CD4-positive, alpha-beta T cell treated with Interferon gamma for 1 hour (primary cell): ENCODE data around the gene SLC30A10.
"Not testable (repeated sequence)": the region's sequence is repeated elsewhere in the genome, so short reads cannot be mapped to it uniquely, and the experiment has no call there.

Experiments
- DNase-seq: peaks from one replicate; pipeline ENCODE4 v3.0.0-alpha.2; 2020

Gene SLC30A10

DNA sequence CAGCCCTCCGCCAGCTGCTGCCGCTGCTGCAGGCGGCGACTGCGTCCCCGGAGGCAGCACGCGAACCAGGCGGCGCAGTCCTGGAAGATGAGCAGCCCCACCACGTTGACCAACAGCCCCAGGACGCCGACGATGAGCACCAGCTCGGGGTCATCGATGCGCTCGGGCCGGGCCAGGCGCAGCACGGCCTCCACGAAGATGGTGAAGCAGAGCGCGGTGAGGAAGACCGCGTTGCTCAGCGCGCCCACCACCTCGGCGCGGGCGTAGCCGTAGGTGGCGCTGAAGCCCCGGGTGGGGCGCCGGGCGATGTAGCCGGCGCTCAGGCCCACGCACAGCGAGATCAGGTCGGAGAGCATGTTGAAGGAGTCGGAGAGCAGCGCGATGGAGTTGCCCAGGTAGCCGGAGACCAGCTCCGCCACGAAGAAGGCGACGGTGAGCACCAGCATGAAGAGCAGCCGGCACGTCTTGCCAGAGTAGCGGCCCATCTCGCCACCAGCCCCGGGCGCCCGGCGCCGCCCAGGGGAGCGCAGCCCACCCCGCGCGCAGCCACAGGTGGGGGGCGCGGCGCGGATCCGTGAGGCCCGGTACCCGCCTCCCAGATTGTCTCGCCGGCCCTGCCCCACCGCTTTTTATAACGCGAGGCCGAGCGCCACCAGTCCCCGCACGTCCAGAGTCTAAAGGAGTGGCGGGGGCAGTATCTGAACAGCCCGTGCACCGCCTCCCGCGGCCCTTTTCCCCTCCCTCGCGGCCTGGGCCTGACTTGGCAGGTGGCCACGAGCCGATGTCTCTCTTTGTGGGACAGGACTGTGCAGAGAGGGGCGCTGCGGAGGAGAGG, at the start of gene SLC30A10:
SLC30A10 (minus strand) TSS at position 602 of the 835 bp plus-strand sequence; CDS start at position 485, 117 bp downstream.
- DNase-seq, result no peak

- DNase-seq, result no peak
Observed at GRCh38 chr1:219973213-219973612, 44.9 kb upstream of the SLC30A10 start.

DNA sequence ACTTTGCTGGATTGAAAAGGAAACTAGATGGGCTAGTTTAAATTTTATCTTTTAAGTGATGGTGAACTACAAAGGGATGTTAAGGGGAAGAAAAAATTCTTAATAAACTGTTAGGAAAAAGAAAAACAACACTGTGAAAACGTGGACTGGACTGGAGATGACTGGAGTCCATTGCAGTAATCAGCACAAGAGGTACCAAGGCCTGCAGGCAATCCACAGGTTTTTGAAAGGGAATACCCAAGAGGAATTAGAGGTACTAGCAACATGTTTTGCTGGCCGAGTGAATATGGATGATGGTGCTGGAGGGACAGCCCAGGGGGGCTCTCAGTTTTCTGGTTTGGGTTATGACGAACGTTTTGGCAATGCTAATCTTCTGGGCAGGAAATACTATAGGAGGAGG, 39.0 kb upstream of the SLC30A10 start:
- no peak for DNase-seq

- DNase-seq, result no peak
Observed at GRCh38 chr1:219966071-219966349, 37.7 kb upstream of the SLC30A10 start.

DNA sequence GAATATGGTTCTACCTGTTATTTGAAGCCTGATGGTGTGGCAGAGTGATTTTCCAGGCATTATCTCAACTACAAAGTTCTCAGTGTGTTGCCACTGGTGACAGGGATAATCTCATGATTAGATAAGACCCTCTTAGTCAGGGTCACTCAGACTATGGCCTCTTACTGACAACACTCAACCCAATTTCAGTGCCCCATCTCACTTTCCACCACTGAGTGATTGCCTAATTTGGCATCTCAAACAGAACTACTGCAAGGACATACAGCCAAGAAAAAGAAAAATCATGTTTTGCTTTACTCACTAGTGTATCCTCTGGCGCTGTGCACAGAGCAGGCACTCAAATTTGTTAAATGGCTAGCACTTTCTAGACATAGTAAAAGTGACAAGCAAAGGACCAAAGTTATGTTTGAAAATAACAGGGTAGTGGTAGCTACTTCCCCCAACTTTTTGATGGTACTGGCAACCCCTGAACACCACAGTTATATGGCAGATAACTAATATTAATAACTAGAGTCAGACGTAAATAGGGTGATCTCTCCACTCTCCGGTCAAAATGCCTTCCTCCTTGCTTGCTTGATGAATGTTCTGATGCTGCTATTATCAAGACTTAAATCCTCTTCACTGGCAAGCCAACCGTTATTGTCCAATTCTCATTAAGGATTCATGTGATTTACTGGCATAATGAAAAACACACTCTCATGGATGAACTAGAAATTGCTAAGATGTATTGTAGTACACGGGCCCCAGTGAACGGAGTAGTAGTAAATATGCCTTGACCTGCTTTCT, 37.1 kb upstream of the SLC30A10 start:
- no peak for DNase-seq

GRCh38 chr1:219963432-219963831, 35.1 kb upstream of the SLC30A10 start:
- DNase-seq, result no peak

DNA sequence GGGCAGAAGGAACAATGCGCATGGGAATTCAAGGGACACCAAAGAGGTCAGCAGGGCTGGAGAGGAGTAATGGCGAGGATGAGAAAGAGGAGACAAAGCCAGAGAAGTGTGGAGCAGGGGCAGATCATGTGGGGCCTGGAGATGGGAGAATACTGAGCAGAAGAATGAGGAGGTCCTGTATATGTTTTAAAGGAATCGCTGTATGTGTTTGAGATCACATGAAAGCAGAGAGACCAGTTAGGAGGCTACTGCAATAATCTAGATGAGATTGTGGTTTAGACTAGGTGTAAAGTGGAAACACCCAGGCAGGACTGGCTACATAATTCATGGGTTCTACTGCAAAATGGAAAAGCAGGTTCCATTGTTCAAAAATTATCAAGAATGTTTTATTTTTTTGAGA, 33.3 kb upstream of the SLC30A10 start:
- no peak for DNase-seq

DNA sequence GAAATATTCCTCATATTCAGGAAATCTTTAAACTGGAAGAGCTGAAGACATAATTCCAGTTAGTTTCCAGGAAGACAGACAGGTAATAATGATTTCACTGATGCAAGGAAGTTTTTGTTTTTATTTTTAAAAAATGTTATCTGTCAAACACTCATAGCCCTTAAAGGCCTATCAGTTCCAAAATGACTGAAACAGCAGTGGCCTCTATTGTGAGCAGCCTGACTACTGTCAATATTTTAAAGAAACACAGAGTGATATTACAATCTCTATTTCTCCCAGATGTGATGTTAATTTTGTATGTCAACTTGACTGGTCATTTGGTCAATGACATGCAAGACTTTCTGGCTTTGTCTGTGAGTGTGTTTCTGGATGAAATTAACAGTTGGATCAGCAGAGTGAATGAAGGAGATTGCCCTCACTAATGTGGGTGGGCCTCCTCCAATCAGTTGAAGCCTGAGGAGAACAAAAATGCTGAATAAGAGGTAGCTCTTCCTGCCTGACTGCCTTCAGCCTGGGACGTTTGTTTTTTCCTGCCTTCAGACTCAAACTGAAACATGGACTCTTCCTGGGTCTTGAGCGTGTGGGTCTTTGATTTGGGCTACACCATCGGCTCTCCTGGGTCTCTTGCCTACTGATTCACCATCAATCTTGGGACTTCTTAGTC, 31.3 kb upstream of the SLC30A10 start:
- no peak for DNase-seq

DNA sequence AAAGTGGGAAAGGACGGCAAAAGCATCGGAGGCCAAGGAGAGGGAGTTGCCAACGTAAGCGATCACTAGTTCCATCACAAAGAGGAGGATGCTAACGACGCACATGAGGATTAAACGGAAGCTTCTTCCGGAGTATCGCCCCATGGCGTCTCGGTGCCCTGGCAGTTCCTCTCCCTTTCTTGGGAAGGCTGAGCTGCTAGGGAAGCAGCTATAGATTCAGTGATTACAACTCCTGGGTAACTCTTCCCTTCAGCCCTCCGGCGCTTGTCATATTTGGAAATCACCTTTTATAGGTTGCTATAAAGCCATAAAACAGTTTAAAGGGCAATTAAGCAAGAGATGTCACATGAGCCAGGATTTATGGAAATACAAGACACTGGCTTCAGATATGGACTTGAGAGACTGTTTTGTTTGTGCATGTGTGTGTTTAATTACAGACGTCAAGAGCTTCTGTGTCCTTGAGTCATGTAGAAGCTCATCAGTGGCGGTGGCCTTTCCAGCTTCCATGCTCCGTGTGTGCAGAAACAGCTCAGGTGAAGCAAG, 30.6 kb upstream of the SLC30A10 start:
- no peak for DNase-seq

DNA sequence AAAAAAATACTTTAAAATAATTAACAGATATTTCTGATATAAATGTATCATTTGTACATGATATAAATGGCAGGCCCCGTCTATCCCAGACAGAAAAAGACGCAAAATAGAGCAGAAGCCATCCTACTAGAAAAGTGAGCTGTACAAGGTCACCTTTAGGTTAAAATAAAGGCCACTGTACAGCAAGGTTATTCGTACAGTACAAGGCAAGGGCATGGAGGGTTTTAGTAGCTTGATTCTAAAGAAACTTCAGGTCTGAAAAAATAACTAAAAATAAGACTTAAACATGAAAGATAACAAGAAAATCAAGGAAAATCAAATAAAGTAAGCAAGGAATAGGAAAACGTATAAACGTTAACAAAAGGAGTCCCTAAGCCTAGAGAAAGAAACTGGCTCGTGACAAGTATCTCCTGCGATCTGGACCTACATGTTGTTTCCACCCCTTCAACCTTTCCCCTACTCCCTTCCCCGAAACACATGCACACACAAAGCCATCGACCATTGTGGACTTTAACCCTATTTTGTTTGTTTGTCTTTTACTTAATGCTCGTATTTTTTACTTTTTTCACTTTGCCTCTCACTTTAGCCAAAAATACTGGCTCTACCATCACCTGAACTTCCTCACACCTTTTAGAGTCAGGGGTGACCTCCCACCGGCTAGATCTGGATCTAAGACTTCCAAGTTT, 26.5 kb upstream of the SLC30A10 start:
- no peak for DNase-seq

- no peak for DNase-seq
Observed at GRCh38 chr1:219954052-219954451, 25.7 kb upstream of the SLC30A10 start.

DNA sequence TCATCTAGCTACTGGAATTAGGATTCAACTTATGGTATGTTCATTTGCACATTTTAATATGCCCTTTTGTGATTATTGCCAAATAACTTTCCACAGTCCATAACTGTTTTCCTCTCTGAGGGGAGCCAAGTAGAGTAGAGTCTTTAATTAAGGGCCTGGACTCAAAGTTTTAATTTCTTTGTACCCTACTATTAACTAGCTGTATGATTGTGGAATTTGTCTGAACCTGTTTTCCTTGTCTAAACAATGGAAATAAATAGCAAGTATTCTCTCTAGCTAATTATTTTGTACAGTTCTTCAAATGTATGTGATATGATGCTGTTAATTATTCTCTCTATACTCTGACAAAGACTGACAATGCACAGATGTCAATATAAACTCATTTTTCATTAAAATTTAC, 24.0 kb upstream of the SLC30A10 start:
- DNase-seq, result no peak

DNA sequence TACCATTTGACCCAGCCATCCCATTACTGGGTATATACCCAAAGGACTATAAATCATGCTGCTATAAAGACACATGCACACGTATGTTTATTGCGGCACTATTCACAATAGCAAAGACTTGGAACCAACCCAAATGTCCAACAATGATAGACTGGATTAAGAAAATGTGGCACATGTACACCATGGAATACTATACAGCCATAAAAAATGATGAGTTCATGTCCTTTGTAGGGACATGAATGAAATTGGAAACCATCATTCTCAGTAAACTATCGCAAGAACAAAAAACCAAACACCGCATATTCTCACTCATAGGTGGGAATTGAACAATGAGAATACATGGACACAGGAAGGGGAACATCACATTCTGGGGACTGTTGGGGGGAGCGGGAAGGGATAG, 20.9 kb upstream of the SLC30A10 start:
- not testable (repeated sequence) for DNase-seq

DNA sequence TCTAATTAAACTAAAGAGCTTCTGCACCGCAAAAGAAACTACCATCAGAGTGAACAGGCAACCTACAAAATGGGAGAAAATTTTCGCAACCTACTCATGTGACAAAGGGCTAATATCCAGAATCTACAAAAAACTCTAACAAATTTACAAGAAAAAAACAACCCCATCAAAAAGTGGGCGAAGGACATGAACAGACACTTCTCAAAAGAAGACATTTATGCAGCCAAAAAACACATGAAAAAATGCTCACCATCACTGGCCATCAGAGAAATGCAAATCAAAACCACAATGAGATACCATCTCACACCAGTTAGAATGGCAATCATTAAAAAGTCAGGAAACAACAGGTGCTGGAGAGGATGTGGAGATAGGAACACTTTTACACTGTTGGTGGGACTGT, 20.4 kb upstream of the SLC30A10 start:
- DNase-seq, result not testable (repeated sequence)

GRCh38 chr1:219945795-219946194, 17.4 kb upstream of the SLC30A10 start:
- DNase-seq, result no peak

DNA sequence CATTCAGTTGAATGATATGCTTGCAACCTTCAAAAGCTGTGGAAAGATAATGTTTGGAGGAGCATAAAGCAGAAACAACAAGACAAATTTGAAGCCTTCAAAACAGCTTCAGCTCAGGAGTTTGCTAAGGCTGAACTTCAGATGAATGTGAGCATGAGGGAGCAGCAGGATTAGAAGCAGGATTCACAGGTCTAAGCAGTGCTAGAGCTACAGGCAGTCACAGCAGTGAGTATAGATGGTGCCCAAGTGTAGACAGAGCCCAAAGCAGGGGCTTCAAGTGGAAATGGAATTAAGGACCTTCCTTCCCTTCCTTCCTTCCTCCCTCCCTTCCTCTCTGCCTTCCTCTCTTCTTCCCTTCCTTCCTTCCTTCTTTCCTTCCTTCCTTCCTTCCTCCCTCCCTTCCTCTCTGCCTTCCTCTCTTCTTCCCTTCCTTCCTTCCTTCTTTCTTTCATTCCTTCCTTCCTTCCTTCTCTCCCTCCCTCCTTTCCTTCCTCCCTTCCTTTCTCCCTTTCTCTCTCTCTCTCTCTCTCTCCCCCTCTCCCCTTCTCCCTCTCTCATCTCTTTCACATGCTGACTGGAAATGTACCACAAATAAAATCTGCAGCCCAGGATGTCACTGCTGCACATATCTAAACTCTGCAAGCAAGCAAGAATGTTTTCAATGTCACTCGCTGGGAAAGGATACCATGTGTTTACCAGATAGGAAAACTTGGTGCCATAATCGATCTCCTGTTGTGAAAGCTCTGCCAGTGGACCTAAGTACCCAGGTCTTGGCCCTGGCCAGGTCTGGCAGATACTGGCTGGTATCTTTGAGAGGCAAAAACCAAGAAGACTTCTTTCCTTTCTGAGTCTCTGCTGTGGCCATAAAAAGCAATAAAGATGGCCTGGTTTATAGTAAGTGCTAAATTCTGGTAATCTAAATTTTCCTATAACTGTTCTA, 13.1 kb upstream of the SLC30A10 start:
- DNase-seq, result no peak

DNA sequence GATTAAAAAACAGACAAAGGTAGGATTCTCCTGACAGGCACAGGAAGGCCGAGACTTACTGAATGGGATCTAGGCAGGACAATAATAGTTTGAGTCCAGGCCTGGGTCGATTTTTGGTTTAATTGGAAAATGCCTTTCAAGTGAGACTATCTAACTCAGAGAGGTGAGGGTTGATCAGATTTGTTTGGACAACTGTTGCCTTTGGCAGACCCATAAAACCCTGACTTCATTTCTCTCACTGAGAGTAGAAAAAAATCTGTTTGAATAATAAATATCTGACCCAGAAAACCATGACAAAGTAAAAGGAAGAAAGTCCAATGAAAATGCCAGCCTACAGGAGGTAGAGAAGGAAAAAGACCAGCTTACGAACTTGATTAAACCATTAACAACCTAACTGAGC, 12.3 kb upstream of the SLC30A10 start:
- no peak for DNase-seq

DNA sequence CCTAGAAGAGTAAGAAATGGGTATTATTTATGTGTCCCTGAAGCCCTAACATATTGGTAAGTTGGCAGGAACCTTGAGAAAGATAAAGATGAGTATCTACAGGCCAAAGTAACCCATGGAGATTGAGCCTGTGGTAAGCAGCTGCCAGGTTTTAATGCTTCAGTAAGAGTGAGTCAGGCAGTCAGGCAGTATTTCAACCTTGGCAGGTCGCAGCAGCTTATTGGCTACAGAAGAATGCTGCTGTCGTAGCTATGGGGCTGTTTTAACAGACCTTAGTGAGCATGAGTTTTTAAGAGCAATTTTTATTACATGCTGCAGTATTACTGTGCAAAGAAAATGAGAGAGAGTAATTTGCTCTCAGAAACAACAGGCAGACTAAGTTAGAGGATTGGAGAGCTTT, 10.3 kb upstream of the SLC30A10 start:
- no peak for DNase-seq

- not testable (repeated sequence) for DNase-seq
Observed at GRCh38 chr1:219933763-219934162, 5.4 kb upstream of the SLC30A10 start.

- DNase-seq, result no peak
Observed at GRCh38 chr1:219931033-219931432, 2.7 kb upstream of the SLC30A10 start.

DNA sequence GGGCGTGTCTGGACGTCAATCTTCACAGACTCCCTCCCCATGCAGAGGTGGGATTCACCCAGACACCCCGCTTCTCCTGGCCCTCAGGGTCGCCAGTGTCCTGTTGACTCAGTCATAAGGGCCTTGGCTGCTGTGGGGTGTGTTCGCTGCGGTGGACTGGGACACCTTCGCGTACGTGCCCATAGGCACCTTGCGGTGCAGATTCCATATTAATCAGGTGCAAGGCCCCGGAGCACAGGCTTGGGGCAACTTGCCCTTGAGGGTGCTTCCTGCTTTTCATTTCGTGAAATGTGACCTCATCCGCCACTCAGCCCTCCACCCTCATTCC, 398 bp upstream of the SLC30A10 start:
- no peak for DNase-seq
